Erythroblast (primary cell): ENCODE measurements around the gene ZNF407.

Experiments
- GATA1 ChIP-seq: IDR thresholded peaks from 2 replicates; pipeline ENCODE4 v1.6.1; 2011; ENCODE audit warnings: low read depth, mild to moderate bottlenecking, control low read depth, low read length, moderate library complexity
- POLR2A ChIP-seq: IDR thresholded peaks from 2 replicates; pipeline ENCODE4 v1.6.1; 2011; ENCODE audit warnings: mild to moderate bottlenecking, low read length

GRCh38 chr18:74795751-74796150 lies 198.1 kb downstream of the ZNF407 start:
- TF ChIP-seq POLR2A: no peak
- no peak for TF ChIP-seq GATA1
